B cell (primary cell): Measurements from ENCODE around the gene KRAS. TPM values are rescaled to one million over a fixed set of nuclear protein-coding genes. Genes with fewer than 3 reads are reported as not detected.
A peak's percentile ranks its signal among the peaks of the same experiment; 100 is the strongest.

Source experiments
- ATAC-seq: fragments of 200-7000 bp; cut with Tn5 transposase; one replicate; pipeline ENCODE4 v1.10.0; 2021; ENCODE audit warnings: low read depth, mild to moderate bottlenecking, moderate number of reproducible peaks, moderate library complexity
- CTCF ChIA-PET: fragments of 350-600 bp; sonication (Branson Sonifier 250); formaldehyde crosslinking; loops from one replicate; lab custom pipeline; 2021; ENCODE audit warnings: antibody characterized with exemption, inconsistent platforms; lab: Charles Lee
- POLR2A ChIA-PET: fragments of 350-600 bp; sonication (Branson Sonifier 250); formaldehyde crosslinking; loops from one replicate; lab custom pipeline; 2021; ENCODE audit warnings: antibody characterized with exemption; lab: Charles Lee
- DNase-seq: peaks from one replicate; pipeline ENCODE4 v3.0.0; 2013
- H2AFZ ChIP-seq: 2 replicates; pipeline ENCODE4 v1.6.1; 2012; ENCODE audit warnings: mild to moderate bottlenecking, low read depth, low read length; ENCODE audit not compliant: insufficient read depth, poor library complexity, severe bottlenecking
- H3K27ac ChIP-seq, 2 donors: 1 replicate in 1 of 2; 2 replicates in 1 of 2; pipeline ENCODE4 v1.5.1; 2012 to 2013; ENCODE audit warnings: low read length in 2 of 2, mild to moderate bottlenecking in 2 of 2, moderate library complexity in 1 of 2
- H3K27me3 ChIP-seq, 4 experiments: fragments of 200-600 bp in 1 of 4; sonication (generic) in 1 of 4; replicated peaks in 1 of 4; 1 replicate in 2 of 4; 2 replicates in 2 of 4; pipeline versions ENCODE4 v1.6.1 to v1.7.0; 2013 to 2016; ENCODE audit warnings: low read length in 3 of 4, mild to moderate bottlenecking in 2 of 4, mixed read lengths in 1 of 4, moderate library complexity in 1 of 4; ENCODE audit not compliant: insufficient read depth in 4 of 4, control insufficient read depth in 3 of 4; ENCODE audit errors: control extremely low read depth in 1 of 4
- H3K36me3 ChIP-seq, 2 experiments: replicated peaks in 1 of 2; 1 replicate in 1 of 2; 2 replicates in 1 of 2; pipeline versions ENCODE4 v1.6.1 to v1.7.1; 2013; ENCODE audit warnings: low read length in 1 of 2; ENCODE audit not compliant: insufficient read depth in 2 of 2, control insufficient read depth in 1 of 2; ENCODE audit errors: control extremely low read depth in 1 of 2, extremely low read depth in 1 of 2
- H3K4me1 ChIP-seq, 2 donors: fragments of 200-600 bp in 1 of 2; sonication (generic) in 1 of 2; 1 replicate in 1 of 2; 2 replicates in 1 of 2; pipeline versions ENCODE4 v1.5.1 to v1.6.1; 2013 to 2017; ENCODE audit warnings: low read length in 2 of 2; ENCODE audit not compliant: control insufficient read depth in 2 of 2, insufficient read depth in 2 of 2
- H3K4me2 ChIP-seq: replicated peaks from 2 replicates; pipeline ENCODE3; 2012; ENCODE audit warnings: mild to moderate bottlenecking, low read depth, low read length; ENCODE audit not compliant: poor library complexity, severe bottlenecking
- H3K4me3 ChIP-seq, 5 experiments: fragments of 200-600 bp in 1 of 5; sonication (generic) in 1 of 5; 1 replicate in 3 of 5; 2 replicates in 2 of 5; pipeline versions ENCODE4 v1.5.1 to v1.7.0; 2011 to 2016; ENCODE audit warnings: low read length in 4 of 5, mild to moderate bottlenecking in 4 of 5, low read depth in 2 of 5, control low read depth in 1 of 5, moderate library complexity in 1 of 5; ENCODE audit not compliant: insufficient read depth in 1 of 5; ENCODE audit errors: control extremely low read depth in 1 of 5, extremely low read depth in 1 of 5
- H3K79me2 ChIP-seq: fragments of 200-600 bp; sonication (generic); one replicate; pipeline ENCODE4 v1.6.0; 2016; ENCODE audit warnings: low read length; ENCODE audit not compliant: control insufficient read depth, insufficient read depth
- H3K9ac ChIP-seq: fragments of 200-600 bp; sonication (generic); 2 replicates; pipeline ENCODE4 v1.6.1; 2017; ENCODE audit warnings: mild to moderate bottlenecking, low read length, moderate library complexity
- H3K9me3 ChIP-seq, 3 donors: one replicate each; pipeline versions ENCODE4 v1.6.1 to v1.7.1; 2013; ENCODE audit warnings: low read length in 2 of 3; ENCODE audit not compliant: control insufficient read depth in 2 of 3, insufficient read depth in 1 of 3; ENCODE audit errors: control extremely low read depth in 1 of 3
- H4K20me1 ChIP-seq: 2 replicates; pipeline ENCODE4 v1.6.0; 2012; ENCODE audit warnings: mild to moderate bottlenecking, low read length; ENCODE audit not compliant: insufficient read depth, control insufficient read depth, poor library complexity, severe bottlenecking
- H3K27ac Mint-ChIP-seq: one replicate; pipeline ENCODE4 v1.8.0; 2021; ENCODE audit warnings: mixed read lengths
- H3K27me3 Mint-ChIP-seq: one replicate; pipeline ENCODE4 v1.8.0; 2021; ENCODE audit warnings: mixed read lengths
- H3K4me1 Mint-ChIP-seq: one replicate; pipeline ENCODE4 v1.8.0; 2021; ENCODE audit warnings: mixed read lengths
- H3K4me3 Mint-ChIP-seq: one replicate; pipeline ENCODE4 v1.8.0; 2021; ENCODE audit warnings: mixed read lengths
- H3K9me3 Mint-ChIP-seq: one replicate; pipeline ENCODE4 v1.8.0; 2022; ENCODE audit warnings: mixed read lengths; ENCODE audit not compliant: insufficient read depth
- CTCF ChIP-seq: fragments of 200-600 bp; IDR thresholded peaks from one replicate; pipeline ENCODE4 v1.8.0; 2022; ENCODE audit warnings: antibody characterized with exemption, mild to moderate bottlenecking
- EZH2 ChIP-seq: IDR thresholded peaks from 2 replicates; pipeline ENCODE4 v1.6.1; 2012; ENCODE audit warnings: borderline replicate concordance, low read depth, mild to moderate bottlenecking, moderate library complexity, low read length; ENCODE audit not compliant: insufficient read depth, poor library complexity, severe bottlenecking
- whole genome bisulfite sequencing: methylation state at CpG from one replicate; pipeline ENCODE4 v1.1.5; 2013; ENCODE audit warnings: missing lambda C conversion rate; ENCODE audit not compliant: insufficient coverage; 5-methylcytosine and 5-hydroxymethylcytosine counted together
- intact Hi-C: fragments of 100-400 bp; cut with micrococcal nuclease; formaldehyde crosslinking; loops from one replicate; pipeline ENCODE4 v1.10.0; 2022
- polyA plus RNA-seq: library from polyadenylated mRNA; depleted of rRNA; stranded (reverse); fragments of >200 nt; gene quantifications from 2 replicates; pipeline ENCODE4 v1.2.3, GENCODE V29; 2012
- total RNA-seq, 2 donors: library from RNA; stranded (reverse); fragments of 120-200 nt in 1 of 2; gene quantifications; 1 replicate in 1 of 2; 2 replicates in 1 of 2; pipeline versions ENCODE4 v1.2.3 to v1.2.4, GENCODE V29; 2013 to 2022

The KRAS gene
- total and polyA plus RNA-seq, 2 donors (not counting 1 experiment from before 2014, with no cell fraction given) = 7.2 to 41.8 TPM

GRCh38 chr12:25194214-25194613 lies 56.5 kb downstream of the KRAS start:
- TF ChIP-seq EZH2 (no peak), CTCF (no peak)

GRCh38 chr12:25190793-25191192 lies 59.9 kb downstream of the KRAS start:
- H3K9ac ChIP-seq = no peak overlapping the region
- no peak overlapping the region for H3K4me3 ChIP-seq
- H3K9me3 Mint-ChIP-seq = no peaks in the 10 kb centered on the region
- no peak overlapping the region for H3K27ac Mint-ChIP-seq
- H3K79me2 ChIP-seq = peaks cover 6% of the 10 kb centered on the region
- H3K4me3 Mint-ChIP-seq = no peak overlapping the region
- POLR2A ChIA-PET = no interaction called here
- H3K27me3 ChIP-seq = no peaks in the 10 kb centered on the region
- DNase-seq (no peak), ATAC-seq (no peak)
- no peaks in the 10 kb centered on the region for H4K20me1 ChIP-seq
- H3K27me3 Mint-ChIP-seq = no peaks in the 10 kb centered on the region
- H3K9me3 ChIP-seq = no peaks in the 10 kb centered on the region
- peaks cover 9% of the 10 kb centered on the region in 2 donors for H3K4me1 ChIP-seq
- no peak overlapping the region for H3K27ac ChIP-seq
- 96% methylated on average over 6 of the region's 6 CpGs for WGBS
- peaks cover 23% of the 10 kb centered on the region for H3K4me1 Mint-ChIP-seq
- CTCF ChIA-PET = interaction anchor here (1.6 kb wide), 1 partner anchor 200 kb away, joined by 3 read pairs; no protein-coding TSS in a partner anchor
- TF ChIP-seq CTCF (no peak), EZH2 (no peak)
- no peak overlapping the region for H2AFZ ChIP-seq
- intact Hi-C loops = loop anchor here (10.0 kb wide), 1 partner anchor 1744 kb away; the partner anchor contains the start of genes FGFR1OP2 and INTS13
- H3K4me2 ChIP-seq = no peak overlapping the region
- no peaks in the 10 kb centered on the region for H3K36me3 ChIP-seq

More at GRCh38 chr12:25194214-25194613, 56.5 kb downstream of the KRAS start:
- peaks cover 14 to 18% of the 10 kb centered on the region in 2 donors for H3K4me1 ChIP-seq
- no peaks in the 10 kb centered on the region for H4K20me1 ChIP-seq
- peak overlapping the region in 3 of 5 experiments; percentile 83 to 94 (median 93) for H3K4me3 ChIP-seq
- peak overlapping the region; percentile 98 for H3K4me3 Mint-ChIP-seq
- DNase-seq (no peak), ATAC-seq (no peak)
- peak overlapping the region; percentile 97 for H3K27ac Mint-ChIP-seq
- no peaks in the 10 kb centered on the region for H3K9me3 ChIP-seq
- H3K27ac ChIP-seq = peak overlapping the region; percentile 92 to 95
- WGBS = no CpG with 5 or more reads among the region's 1 CpG
- peak overlapping the region; percentile 74 for H2AFZ ChIP-seq
- no peaks in the 10 kb centered on the region for H3K36me3 ChIP-seq
- intact Hi-C loops = loop anchor here (2.0 to 10.0 kb wide), 2 partner anchors 17 to 1741 kb away; partner anchors contain the start of genes FGFR1OP2 and INTS13
- ChIA-PET CTCF (interaction anchor here (0.7 to 1.7 kb wide), 8 partner anchors 10 to 193 kb away, joined by 3 to 20 read pairs (median 4); no protein-coding TSS in a partner anchor), POLR2A (interaction anchor here (0.9 to 2.2 kb wide), 3 partner anchors 36 to 193 kb away, joined by 3 to 10 read pairs (median 4); a partner anchor contains a TSS)
- no peaks in the 10 kb centered on the region for H3K9me3 Mint-ChIP-seq
- peak overlapping the region; percentile 82 for H3K4me2 ChIP-seq
- no peaks in the 10 kb centered on the region for H3K27me3 ChIP-seq
- peaks cover 19% of the 10 kb centered on the region for H3K79me2 ChIP-seq
- H3K27me3 Mint-ChIP-seq = no peaks in the 10 kb centered on the region
- peak overlapping the region; percentile 88 for H3K9ac ChIP-seq
- peaks cover 39% of the 10 kb centered on the region for H3K4me1 Mint-ChIP-seq
